A549 treated with Mapracorat at 1 μM for 4 hours (cell line): ENCODE data around the gene TMEM18. TPM values are rescaled to one million over a fixed set of nuclear protein-coding genes. Genes with fewer than 3 reads are reported as not detected.

Experiments
- total RNA-seq: library from RNA; stranded (reverse); fragments of 200-300 nt; extraction: Qiagen RNA extraction; gene quantifications from 5 replicates; pipeline ENCODE4 v1.2.3, GENCODE V29; 2022

TMEM18 gene
- 40.8 to 49.6 TPM (median 44.8 TPM) in 5 replicates for total RNA-seq

DNA sequence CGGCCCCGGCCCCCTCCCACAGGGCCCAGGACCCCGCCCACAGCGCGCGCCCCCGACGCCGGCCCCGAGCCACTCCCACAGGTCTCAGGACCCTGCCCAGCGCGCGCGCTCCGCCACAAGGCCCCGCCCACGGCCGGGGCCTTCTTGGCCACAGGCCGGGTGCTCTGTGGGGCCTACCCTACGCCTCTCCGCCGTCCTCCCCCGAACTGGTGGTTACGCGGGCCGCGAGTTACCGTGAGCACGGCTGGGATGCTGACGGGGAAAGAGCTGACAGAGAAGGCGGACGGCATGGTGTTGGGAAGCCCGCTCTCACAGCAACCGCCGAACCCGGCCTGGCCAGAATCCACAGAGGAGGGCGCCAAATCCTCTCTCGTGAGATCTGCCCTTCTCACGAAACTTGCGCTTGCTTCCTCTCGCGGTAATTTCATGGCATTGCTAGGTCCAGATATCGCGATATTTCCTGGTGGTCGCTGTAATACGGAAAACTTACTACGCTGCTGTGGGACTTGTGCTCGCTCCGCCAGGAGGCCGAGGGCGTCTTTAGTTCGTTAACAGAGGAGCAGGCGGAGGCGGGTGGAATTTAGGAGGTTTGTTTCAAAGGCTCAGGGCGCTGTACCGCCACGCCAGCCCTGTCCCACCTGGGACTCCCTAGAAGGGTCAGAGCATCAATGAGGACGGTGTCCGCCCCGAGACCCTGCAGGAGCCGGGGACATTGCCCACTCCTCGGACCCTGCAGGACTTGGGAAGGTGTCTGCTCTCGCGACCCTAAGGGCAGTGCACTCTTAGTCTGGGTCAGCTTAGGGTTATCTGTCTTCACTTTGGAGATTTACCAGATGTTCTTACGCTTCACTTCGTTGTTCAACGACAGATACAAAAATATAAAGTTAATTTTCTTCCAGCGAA, at the start of gene TMEM18:
TSS of gene TMEM18 (minus strand) at position 351 of the 903 bp plus-strand sequence. CDS start at position 290, 61 bp downstream.

